Esophagus squamous epithelium (tissue), 5 donors: ENCODE data around the gene MYO16. TPM values are rescaled to one million over a fixed set of nuclear protein-coding genes. Genes with fewer than 3 reads are reported as not detected.

Experiments
- DNase-seq: peaks from one replicate; lab custom pipeline; 2025; lab: John Stamatoyannopoulos, UW
- H3K27ac ChIP-seq, 4 donors: fragments of 200-600 bp; sonication (generic); one replicate each; pipeline ENCODE4 v1.5.1; 2016 to 2019; ENCODE audit warnings: mild to moderate bottlenecking in 1 of 4
- H3K27me3 ChIP-seq, 4 donors: fragments of 200-600 bp; sonication (generic); 1 replicate in 3 of 4; 2 replicates in 1 of 4; pipeline versions ENCODE4 v1.5.1 to v1.6.0; 2017 to 2021; ENCODE audit warnings: antibody characterized with exemption in 1 of 4
- H3K36me3 ChIP-seq, 3 donors: fragments of 200-600 bp; sonication (generic); one replicate each; pipeline ENCODE4 v1.5.1; 2016 to 2019
- H3K4me1 ChIP-seq, 3 donors: fragments of 200-600 bp; sonication (generic); one replicate each; pipeline ENCODE4 v1.5.1; 2017 to 2019
- H3K4me3 ChIP-seq, 4 donors: fragments of 200-600 bp; sonication (generic); 1 replicate in 3 of 4; 2 replicates in 1 of 4; pipeline ENCODE4 v1.5.1; 2016 to 2019; ENCODE audit warnings: mild to moderate bottlenecking in 2 of 4, moderate library complexity in 1 of 4
- H3K9me3 ChIP-seq, 3 donors: fragments of 200-600 bp; sonication (generic); one replicate each; pipeline ENCODE4 v1.5.1; 2016 to 2019
- CTCF ChIP-seq, 6 experiments: fragments of 450-650 bp in 4 of 6; fragments of 200-600 bp in 2 of 6; sonication (generic) in 2 of 6; IDR thresholded peaks; one replicate each; pipeline ENCODE4 v1.5.1; 2016 to 2019; ENCODE audit warnings: antibody characterized with exemption in 6 of 6, mild to moderate bottlenecking in 4 of 6, moderate library complexity in 4 of 6
- POLR2A ChIP-seq, 4 donors: fragments of 450-650 bp; IDR thresholded peaks; one replicate each; pipeline ENCODE4 v1.6.1; 2017; ENCODE audit warnings: antibody characterized with exemption in 4 of 4, mild to moderate bottlenecking in 4 of 4, moderate library complexity in 3 of 4
- WGBS, 2 donors: methylation state at CpG; one replicate each; pipeline ENCODE4 v1.1.5; 2018; 5-methylcytosine and 5-hydroxymethylcytosine counted together
- intact Hi-C: fragments of 100-400 bp; cut with DNase I; formaldehyde crosslinking; loops from one replicate; pipeline ENCODE4 v1.15.0; 2022
- total RNA-seq, 4 donors: library from RNA; depleted of rRNA; stranded (reverse); fragments of >200 nt; gene quantifications; one replicate each; pipeline ENCODE4 v1.1.0, GENCODE V29; 2016
- donor health status: DM: yes; HTN: yes; CAD: no.

Gene MYO16
- total RNA-seq, 4 donors from 2014 or later = 0.09 to 2.1 TPM; not detected in 2

DNA sequence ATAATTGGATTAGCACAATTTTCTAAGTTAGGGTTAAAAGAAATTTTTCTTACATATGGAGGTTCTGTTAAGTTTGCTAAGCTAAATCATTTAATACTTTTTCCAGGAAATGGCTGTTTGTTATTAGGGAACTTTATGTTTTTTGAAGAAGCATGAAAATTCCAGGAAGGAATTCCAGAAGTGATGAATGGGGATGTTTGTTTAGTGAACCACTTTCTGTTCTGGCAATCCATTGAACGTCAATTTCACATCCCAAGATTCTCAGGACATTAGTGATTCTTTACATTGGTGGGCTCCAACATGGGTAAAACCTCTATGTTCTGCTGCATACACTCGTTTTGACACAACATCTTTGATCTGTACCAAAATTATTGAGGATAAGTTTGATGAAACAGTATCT lies 622.5 kb downstream of the MYO16 start:
- H3K27ac ChIP-seq = no peak overlapping the region
- 40 to 46% methylated on average over 2 of the region's 2 CpGs for WGBS, 2 donors
- H3K4me1 ChIP-seq = peaks cover 0 to 9% (median 3%) of the 10 kb centered on the region in 3 donors
- TF ChIP-seq POLR2A (IDR thresholded peaks at IDR 0.05) = no peak
- no peaks in the 10 kb centered on the region for H3K27me3 ChIP-seq
- H3K4me3 ChIP-seq = no peak overlapping the region
- peaks cover 0 to 8% (median 0%) of the 10 kb centered on the region in 3 donors for H3K9me3 ChIP-seq
- DNase-seq = no peak
- intact Hi-C loops = no loop called here
- no peaks in the 10 kb centered on the region for H3K36me3 ChIP-seq

DNA sequence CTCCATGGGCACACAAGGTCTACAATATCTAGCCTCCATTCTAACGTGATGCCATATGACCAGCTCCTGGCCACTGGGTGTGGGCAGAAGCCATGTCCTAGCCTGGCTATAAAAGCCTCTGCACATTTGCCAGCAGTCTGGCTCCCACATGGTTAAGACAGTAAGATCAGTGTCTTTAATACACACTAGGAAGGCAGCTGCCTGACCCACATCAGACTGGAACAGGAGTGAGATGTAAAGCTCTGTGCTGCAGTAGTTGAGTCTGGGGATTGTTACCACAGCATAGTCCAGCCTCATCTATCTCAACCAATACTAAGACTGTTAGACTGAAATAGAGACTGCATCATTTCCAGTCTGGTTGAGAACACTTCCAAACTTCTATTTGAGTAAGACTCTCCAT lies 623.9 kb downstream of the MYO16 start:
- 88% methylated on average over 1 of the region's 1 CpG; no CpG with 5 or more reads in 1 of the 2 donors for WGBS, 2 donors
- no peak overlapping the region for H3K4me3 ChIP-seq
- TF ChIP-seq CTCF (IDR thresholded peaks at IDR 0.05) = no peak
- TF ChIP-seq POLR2A (IDR thresholded peaks at IDR 0.05) = no peak
- H3K4me1 ChIP-seq = peaks cover 0 to 18% (median 3%) of the 10 kb centered on the region in 3 donors
- H3K36me3 ChIP-seq = no peaks in the 10 kb centered on the region
- no peaks in the 10 kb centered on the region for H3K27me3 ChIP-seq
- DNase-seq = no peak
- H3K9me3 ChIP-seq = peaks cover 0 to under 1% (median 0%) of the 10 kb centered on the region in 3 donors
- no peak overlapping the region for H3K27ac ChIP-seq
- intact Hi-C loops = no loop called here

- H3K27ac ChIP-seq = no peak overlapping the region
- H3K4me3 ChIP-seq = no peak overlapping the region
- no peaks in the 10 kb centered on the region for H3K36me3 ChIP-seq
- TF ChIP-seq POLR2A (IDR thresholded peaks at IDR 0.05) (no peak), CTCF (IDR thresholded peaks at IDR 0.05) (no peak)
- H3K27me3 ChIP-seq = no peaks in the 10 kb centered on the region
- 33 to 36% methylated on average over 1 of the region's 1 CpG for WGBS, 2 donors
- no peaks in the 10 kb centered on the region for H3K9me3 ChIP-seq
- no peak for DNase-seq
- H3K4me1 ChIP-seq = peaks cover 0 to 18% (median 3%) of the 10 kb centered on the region in 3 donors
- intact Hi-C loops = no loop called here
Observed at GRCh38 chr13:109254274-109254673, 624.9 kb downstream of the MYO16 start.

GRCh38 chr13:109255141-109255856 lies 625.9 kb downstream of the MYO16 start:
- no peak for DNase-seq
- intact Hi-C loops = no loop called here
- Histone ChIP-seq H3K36me3 (no peaks in the 10 kb centered on the region), H3K9me3 (no peaks in the 10 kb centered on the region), H3K27ac (no peak overlapping the region), H3K27me3 (no peaks in the 10 kb centered on the region), H3K4me3 (no peak overlapping the region), H3K4me1 (peaks cover 0 to 18% (median 3%) of the 10 kb centered on the region in 3 donors)
- 74 to 89% methylated on average over 4 of the region's 4 CpGs for WGBS, 2 donors
- no peak for TF ChIP-seq CTCF (IDR thresholded peaks at IDR 0.05)
- no peak for TF ChIP-seq POLR2A (IDR thresholded peaks at IDR 0.05)

- H3K9me3 ChIP-seq = no peaks in the 10 kb centered on the region
- peak overlapping the region; percentile 69 to 79 (median 76) for H3K27ac ChIP-seq
- no peaks in the 10 kb centered on the region for H3K27me3 ChIP-seq
- TF ChIP-seq CTCF (IDR thresholded peaks at IDR 0.05) = no peak
- TF ChIP-seq POLR2A (IDR thresholded peaks at IDR 0.05) = no peak
- intact Hi-C loops = no loop called here
- H3K4me1 ChIP-seq = peaks cover 0 to 18% (median 3%) of the 10 kb centered on the region in 3 donors
- no peak for DNase-seq
- no peak overlapping the region for H3K4me3 ChIP-seq
- H3K36me3 ChIP-seq = no peaks in the 10 kb centered on the region
- WGBS, 2 donors = 7 to 18% methylated on average over 3 of the region's 3 CpGs
Observed at GRCh38 chr13:109256866-109257760, 627.7 kb downstream of the MYO16 start.
